SW 1271 (cell line): ENCODE measurements around the gene HS3ST4.
"Not testable (repeated sequence)": the region's sequence is repeated elsewhere in the genome, so short reads cannot be mapped to it uniquely, and the experiment has no call there.

Source experiments
- DNase-seq, 2 experiments: peaks; one replicate each; lab custom pipeline; 2025; lab: John Stamatoyannopoulos, UW

HS3ST4 gene

DNA sequence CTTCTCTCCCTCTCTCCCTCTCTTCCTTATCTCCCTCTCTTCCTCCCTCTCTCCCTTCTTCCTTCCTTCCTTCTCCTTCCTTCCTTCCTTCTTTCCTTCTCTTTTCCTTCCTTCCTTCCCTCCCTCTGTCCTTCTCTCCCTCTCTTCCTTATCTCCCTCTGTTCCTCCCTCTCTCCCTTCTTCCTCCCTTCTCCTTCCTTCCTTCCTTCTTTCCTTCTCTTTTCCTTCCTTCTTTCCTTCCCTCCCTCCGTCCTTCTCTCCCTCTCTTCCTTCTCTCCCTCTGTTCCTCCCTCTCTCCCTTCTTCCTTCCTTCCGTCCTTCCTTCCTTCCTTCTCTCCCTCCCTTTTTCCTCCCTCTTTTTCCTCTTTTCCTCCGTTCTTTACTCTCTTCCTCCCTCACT lies 38.6 kb downstream of the HS3ST4 start:
- no peak for DNase-seq

DNA sequence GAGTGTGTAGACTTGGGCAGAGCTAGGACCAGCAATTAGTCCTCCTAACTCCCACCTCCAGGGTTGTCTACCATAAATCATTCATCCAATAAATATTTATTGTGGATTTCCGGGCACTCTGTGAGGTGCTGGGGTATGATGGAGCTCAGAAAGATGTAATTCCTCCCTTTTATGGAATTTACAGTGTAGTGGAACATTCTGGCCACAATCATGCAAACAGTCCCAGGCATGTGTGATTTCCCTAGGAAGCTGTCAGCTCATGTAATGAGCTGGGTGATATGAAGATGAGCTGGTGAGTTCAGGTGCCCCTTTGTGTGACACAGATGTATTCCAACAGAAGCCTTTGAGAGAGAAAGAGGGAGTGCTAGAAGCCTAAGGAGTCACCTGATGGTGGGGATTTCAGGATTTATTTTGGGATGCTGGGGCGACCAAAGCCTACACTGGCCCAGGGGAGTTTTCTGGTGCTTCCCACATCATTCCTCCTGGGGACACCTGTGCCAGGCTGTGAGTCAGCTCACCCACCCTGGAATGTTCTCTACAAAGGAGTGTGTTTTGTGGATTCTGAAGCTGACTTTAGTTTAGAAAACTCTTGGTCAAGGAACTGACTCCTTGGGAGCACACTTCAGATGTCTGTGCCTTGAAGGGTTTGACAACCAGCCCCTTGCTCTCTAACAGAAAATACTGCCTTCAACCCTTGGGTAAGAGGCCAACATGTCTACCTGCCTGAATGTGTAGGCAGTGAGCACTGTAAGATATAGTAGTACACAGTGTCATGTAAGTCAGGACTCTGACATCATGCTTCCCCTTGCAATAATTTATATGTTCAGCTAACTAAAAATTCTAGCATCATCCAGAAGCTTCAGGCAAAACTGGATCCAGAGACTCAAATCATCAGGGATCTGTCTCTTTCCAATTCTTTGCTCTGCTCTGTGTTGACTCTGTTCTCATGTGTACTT lies 42.9 kb downstream of the HS3ST4 start:
- DNase-seq: no peak

DNA sequence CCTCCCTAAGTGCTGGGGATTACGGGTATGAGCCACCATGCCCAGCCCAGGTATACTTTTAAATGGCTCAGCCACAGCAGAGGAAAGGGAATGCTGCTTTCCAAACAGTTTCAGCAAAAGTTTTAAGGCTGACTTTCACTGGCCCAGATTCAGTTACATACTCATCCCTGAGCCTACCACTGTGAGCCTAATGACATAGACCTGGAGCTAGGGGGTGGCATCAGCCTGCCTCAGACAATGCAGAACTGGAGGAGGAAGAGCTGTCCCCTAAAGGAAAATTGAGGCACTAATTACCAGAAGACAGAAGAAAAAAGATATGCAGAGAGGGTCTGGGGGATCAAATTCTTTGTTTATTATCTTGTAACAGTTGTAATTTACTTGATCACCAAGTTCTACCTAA lies 43.9 kb downstream of the HS3ST4 start:
- no peak for DNase-seq

DNA sequence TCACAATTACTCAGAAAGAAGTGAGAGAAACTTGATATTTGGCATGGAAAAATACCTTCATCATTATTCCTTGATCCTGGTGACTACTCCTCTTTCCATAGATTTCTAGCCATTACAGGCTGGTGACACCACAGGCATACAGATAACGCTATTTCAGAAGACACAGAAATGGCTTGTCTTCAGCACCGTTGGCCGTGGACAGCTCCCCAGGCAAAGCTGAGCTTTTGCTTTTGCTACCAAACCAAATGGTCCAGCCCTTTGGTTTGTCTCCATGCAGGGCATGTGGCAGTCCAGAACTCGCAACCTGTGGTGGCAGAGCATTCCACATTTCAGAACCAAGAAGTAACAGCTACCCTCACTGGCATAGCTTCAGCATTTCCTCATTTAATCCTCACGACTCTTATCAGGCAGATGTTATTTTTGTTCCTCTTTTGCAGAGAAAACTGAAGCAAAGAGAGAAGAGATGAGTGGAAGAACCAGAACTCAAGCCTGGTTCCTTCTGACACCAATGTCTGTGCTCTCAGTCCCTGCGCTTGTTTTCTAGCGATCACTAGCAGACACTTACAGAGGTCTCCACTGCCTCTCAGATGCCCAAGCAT lies 55.5 kb downstream of the HS3ST4 start:
- DNase-seq: no peak

DNA sequence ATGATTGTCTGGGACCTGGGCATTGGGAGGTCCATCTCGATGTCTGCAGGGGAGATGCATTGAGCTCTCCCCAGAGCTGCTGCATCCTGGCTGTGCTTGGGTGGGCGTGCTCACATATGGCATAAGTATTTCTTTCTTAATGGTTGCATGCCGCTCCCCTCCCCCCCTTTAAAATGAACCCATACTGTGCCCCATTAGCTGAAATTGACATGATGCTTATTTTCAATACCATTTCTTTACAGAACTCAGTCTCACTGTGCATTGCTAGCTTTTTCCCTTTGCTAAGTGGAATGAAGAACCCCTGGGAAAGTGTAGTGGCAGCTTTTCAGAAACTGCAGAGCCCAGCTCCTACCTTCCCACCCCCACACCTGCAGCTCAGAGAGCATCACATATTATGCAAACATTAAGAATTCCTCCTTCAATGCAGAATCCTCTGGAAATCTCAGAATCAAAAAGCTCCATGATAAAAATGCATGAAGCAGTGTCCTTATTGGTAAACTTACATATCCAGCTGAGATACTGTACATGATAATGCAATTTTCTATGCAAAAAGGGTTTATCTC lies 56.4 kb downstream of the HS3ST4 start:
- DNase-seq: no peak

DNA sequence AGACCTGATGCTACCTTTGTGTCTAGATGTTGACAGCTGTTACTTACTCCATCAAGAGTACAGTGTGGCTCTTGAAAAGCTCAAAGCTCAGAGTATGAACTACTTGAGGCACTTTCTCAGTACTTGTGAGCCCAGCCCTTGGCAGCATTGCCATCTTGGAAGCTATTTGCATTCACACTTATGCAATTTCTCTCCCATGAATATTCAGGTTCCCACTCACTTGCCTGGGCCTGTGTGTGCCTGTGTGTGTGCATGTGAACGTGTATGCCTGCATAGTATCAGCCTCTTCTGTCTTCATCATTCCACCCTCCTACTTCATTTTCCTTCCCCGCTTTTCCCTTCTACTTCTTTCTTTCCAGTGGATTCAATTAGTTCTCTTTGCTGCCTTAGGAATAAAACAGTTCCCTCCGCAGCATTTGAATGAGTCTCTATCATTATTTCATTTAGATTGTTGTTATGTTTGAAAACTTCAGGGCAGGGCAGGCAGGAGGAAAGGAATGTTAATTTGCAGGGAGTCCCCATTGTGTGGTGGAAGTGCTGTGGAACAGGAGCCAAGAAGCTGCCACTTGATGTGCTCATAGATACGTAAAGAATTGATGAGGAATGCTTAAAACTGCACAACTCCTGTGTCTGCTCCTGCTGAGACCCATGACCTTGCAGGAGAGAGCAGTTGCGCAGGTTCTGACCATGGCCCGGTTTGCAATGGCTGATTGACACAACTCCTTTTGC lies 58.9 kb downstream of the HS3ST4 start:
- no peak for DNase-seq

DNA sequence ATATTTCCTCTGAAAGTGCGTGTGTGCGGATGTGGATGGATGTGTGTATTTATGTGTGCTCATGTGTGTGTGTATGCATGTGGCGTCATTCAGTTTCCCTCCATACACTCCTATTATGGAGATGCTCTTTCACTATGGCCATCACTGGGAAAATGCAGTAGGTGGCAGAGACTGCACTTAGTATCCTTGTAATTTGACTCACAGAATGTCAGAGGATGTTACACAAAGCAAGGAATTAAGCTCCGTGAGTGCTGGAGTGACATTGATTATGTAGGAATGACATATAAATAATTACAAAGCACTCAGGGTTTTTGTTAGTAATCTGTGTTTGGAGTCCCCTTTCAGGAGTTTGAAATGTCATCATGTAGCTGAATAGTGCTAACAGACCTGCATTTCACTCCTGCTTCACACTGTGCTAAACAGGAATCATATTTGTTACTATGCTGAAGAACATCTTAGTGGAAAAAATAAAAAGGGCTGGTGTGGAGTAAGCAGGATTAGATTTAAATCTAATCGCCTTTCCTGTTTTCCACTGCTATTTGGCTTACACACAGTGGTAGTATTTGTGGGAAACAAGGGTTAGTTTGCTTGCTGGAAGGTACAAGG lies 59.6 kb downstream of the HS3ST4 start:
- DNase-seq: no peak

DNA sequence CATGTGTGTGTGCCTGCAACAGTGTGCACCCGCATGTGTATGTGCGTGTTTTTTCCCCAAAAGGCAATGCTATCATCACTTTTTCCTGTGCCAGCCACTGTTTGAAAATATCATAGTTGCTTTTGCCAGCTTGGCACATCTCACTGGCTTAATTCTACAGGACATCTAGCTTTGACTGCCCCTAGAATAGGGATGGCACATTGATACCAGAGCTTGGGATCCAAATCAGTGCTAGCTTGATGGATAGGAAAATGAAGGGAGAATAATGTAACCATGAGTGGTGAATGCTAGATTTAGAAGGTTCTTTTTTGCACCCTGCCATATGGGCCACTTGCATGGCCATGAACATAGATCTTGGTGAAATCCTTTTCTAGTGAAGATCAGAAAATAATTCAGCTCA lies 72.7 kb downstream of the HS3ST4 start:
- no peak for DNase-seq

DNA sequence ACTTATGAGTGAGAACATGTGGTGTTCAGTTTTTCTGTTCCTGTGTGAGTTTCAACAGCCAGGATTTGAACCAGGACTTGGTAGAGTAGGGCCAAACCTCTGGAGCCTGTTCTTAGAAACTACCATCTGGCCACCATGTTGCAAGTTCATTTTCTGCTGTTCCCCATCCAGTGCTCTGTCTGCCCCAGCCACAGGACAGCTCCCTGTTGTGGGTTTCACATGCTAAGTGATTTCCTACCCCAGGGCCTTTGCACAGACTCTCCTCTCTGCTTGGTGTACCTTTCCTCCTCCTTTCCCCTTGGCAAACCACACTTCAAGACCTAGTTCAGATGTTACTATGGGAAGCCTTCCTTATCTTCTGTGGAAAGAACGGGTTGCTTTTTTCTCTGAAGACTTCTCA lies 79.5 kb downstream of the HS3ST4 start:
- no peak for DNase-seq

DNA sequence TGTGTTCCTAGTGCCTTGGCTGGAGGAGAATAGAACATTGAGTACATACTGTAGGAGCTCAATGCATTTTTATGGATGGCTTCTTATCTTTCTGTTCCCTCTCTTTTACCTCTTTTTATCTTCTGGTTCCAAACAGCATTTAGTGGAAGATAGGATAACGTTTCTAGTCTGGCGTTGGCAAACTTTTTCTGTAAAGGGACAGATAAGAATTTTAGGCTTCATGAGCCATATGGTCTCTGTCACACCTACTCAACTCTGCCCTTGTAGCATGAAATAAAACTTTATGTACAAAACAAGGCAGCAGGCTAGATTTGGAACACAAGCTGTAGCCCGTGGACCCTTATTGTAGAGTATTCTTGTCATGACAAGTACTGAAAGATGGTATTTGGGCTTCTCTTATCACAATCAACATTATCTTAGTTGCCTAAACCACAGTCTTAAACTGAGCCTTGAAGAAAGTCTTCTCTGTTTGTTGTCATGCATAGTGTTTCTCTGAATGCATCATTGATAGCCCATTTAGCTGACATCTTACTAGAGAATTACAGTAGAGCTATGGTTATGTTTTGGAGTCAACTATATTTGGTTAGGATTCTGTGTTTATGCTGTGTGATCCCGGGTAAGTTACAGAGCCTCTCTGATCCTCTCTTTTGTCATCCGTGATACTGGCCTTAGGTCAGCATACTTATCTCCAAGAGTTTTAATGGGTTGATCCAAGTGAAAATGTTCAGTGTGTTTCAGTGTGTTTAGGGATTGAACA lies 80.2 kb downstream of the HS3ST4 start:
- DNase-seq: no peak

DNA sequence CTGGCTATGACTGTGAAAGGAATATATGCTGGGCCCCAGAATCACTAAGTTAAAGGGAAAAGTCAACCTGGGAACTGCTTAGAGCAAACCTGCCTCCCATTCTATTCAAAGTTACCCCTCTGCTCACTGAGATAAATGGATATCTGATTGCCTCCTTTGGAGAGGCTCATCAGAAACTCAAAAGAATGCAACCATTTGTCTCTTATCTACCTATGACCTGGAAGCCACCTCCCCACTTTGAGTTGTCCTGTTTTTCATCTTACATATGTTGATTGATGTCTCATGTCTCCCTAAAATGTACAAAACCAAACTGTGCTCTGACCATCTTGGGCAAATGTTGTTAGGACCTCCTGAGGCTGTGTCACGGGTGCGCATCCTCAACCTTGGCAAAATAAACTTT lies 84.5 kb downstream of the HS3ST4 start:
- DNase-seq: not testable (repeated sequence)

DNA sequence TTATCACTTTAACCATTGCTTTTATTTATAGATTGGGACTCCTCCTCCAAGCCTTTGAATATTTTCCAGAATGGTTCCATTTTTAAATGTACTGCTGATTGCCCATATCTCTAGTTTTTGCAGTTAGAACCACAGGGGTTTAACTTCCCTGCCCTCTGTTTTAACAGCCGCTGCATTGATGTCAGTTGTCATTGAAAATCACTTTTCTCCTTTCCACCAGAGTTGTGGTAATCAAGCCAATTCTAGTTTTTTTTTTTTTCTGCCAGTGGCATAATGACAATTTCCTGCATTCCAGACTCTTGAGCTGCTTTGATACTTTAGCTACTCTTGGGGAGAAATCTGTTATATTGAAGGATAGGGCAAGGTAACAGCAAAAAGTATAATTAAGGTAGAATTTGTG lies 91.5 kb downstream of the HS3ST4 start:
- DNase-seq: no peak

DNA sequence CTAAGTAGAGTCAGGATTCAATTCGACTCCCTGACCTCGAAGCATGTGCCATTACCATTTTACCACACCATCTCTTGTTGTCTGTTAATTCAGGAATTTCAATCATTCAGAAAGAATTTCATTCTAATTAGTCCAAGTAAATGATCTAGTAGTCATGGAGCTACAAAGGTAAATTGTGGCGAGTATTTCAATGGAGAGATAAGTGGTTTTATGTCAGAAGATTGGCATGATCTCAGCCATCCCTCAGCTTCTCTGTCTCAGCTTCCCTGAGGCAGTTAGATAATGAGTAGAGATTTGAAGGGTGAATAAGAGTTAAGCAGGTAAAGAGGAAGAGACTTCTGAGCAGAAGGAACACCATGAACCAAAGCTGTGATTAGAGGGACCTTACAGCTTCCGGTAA lies 93.6 kb downstream of the HS3ST4 start:
- no peak for DNase-seq

DNA sequence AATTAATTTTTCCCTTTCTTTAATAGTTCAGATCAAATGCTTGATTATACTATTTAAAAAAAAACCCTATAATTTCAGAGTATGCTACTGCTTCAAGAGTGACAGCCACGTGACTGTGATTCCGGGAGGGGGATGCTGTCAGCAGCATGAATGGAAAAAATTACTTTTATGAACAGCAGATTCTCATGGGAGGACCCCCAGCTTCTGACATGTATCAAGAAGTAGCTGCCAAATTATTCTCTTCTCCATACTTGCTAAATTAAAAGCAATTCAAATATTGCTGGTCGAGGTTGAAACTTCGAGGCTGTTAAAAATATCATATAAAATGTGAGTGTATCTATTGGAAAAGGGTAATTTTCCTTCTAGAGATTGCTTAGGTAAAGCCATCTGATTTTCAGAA lies 95.0 kb downstream of the HS3ST4 start:
- DNase-seq: no peak

DNA sequence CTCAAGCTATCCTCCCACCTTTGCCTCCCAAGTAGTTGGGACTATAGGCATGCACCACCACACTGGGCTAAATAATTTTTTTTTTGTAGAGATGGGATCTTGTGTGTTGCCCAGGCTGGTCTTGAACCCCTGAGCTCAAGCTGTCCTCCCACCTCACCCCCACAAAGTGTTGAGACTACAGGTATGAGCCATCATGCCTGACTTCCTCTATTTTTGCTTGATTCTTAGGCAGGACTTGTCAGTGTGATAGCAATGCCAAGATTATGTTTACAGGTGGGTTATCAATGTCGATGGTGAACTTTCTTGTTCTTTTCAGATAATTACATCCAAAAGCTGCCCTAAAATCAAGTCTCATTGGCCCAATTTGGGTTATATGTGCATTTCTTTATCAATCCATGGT lies 96.9 kb downstream of the HS3ST4 start:
- DNase-seq: no peak

DNA sequence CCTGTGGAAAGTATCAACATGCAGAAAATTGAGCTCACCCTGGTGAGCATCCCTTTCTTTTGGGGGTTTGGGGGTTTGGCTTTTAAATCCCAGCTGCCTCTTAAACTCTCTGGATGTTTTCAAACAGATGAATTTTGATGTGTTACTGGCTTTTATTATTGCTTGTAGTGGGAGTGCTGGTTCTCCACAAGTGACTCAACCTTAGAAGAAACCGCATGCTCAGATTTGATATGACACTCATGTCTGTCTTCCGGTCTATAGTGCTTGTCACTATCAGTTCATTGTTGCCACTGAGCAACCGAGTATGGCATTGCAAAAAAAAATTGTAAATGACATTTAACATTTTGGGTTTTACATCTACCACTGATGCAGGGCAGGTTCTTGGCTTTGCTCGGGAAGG lies 104.5 kb downstream of the HS3ST4 start:
- no peak for DNase-seq

DNA sequence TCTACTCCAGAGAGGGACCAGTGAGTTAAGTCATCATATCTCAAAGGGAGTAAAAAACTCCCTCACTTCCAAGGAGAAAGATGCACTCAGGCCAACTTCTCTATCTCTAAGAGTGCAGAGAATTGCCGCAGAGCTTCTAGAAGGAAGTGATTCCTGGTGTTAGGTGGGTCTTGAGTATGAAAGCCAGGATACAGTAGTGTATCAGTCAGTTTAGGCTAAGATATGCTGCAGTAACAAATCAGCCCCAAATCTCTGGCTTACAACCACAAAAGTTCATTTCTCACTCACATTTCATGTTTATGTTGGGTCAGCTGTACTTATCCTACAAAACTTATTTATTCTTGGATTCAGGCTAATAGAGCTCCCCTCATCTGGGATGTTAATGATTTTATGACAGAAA lies 106.3 kb downstream of the HS3ST4 start:
- DNase-seq: no peak

DNA sequence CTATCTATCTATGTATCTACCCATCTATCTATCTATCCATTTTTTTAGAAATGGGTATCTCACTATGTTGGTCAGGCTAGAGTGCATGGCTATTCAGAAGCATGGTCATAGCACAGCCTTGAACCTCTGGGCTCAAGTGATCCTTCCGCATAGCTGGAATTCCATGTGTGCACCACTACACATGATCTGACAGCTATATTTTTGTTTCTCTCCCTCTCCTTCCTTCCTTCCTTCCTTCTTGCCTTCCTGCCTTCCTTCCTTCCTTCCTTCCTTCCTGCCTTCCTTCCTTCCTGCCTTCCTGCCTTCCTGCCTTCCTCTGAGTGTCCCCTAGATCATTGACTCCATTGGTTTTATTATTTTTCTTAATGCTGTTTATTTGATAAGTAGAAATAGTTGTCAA lies 108.1 kb downstream of the HS3ST4 start:
- DNase-seq: no peak

DNA sequence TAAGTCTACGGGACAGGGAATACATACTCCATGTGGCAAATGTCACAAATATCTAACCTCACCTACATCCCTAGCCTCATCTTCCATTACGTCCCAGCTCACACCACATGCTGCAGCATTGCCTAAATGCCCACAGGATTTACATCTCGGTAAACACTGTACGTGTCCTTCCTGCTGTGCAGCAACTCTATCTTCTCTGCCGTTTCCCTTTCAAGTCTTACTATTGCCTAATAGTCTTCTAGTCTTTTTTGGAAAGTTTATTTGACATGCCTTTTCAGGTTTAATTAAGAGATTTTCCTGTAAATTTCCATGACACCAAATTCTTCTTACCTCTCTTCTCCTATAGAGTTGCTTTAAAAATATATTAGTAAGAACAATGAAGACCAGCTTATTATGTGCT lies 120.5 kb downstream of the HS3ST4 start:
- no peak for DNase-seq

DNA sequence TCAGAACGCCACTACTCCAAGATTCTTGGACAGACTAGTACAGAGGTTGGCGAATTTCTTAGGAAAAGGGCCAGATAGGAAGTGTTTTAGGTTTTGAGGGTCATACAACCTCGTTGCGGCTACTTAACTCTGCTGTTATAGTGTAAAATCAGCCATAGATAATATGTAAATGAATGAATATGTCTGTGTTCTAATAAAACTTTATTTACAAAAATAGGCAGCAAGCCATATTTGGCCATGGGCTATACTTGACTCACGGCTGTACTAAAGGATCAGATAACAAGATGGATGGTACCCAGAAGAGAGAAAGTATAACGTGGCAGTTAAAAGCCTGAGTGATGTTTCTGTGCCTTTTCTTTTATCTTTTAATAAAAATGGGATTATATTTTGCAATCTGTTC lies 125.5 kb downstream of the HS3ST4 start:
- DNase-seq: no peak

DNA sequence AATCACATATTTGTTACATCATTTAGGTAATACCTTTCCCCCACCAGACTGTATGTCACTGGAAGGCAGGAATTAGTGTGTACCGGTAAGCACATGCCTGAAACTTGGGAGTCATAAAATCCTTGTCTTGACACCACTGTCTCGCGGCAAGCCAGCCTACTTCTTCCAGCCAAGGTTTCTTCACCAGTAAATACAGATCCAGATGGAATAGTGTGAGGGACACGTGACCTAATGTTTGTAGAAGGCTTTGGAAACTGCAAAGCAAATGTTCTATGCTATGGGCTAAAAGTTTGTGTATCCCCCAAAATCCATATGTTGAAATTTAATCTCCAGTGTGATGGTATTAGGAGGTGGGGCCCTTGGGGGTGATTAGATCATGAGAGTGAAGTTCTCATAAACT lies 126.1 kb downstream of the HS3ST4 start:
- no peak for DNase-seq

DNA sequence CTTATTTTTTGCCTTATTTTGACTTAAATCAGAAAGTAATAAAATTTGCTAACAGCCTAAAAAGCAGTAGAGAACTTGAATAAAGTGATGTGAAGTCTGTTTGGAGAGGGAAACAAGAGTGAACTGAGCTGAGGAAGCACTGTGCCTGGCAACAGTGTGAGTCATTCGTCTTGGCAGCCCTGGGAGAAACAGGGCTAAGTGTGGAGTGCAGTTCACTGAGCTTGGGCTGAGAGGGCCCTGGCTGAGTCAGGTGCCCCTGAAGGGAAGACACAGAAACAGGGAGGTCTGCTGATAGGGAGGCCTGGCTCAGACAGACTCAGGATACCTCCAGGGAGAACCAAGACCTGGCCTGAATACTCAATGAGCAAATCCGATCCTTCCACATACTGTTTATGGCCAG lies 132.1 kb downstream of the HS3ST4 start:
- DNase-seq: no peak
